ENCODE measurements around the gene HAUS7. TPM values are rescaled to one million over a fixed set of nuclear protein-coding genes. Genes with fewer than 3 reads are reported as not detected.

HAUS7 gene
- total RNA-seq, 1 donor from 2014 or later = 31.3 TPM

GRCh38 chrX:153433161-153433680 lies 37.2 kb downstream of the HAUS7 start:
- H3K27me3 Mint-ChIP-seq (ENCODE audit: low read depth) = peaks cover 4% of the 10 kb centered on the region
- no peak overlapping the region for H3K27ac Mint-ChIP-seq (ENCODE audit: unreplicated experiment)
- no peaks in the 10 kb centered on the region for H3K4me1 Mint-ChIP-seq (ENCODE audit: low read depth)
- no peaks in the 10 kb centered on the region for H3K36me3 Mint-ChIP-seq (ENCODE audit: low read depth)
- no peak for DNase-seq (ENCODE audit: low spot score)
- H3K9me3 Mint-ChIP-seq (ENCODE audit: low read depth) = peaks cover 15% of the 10 kb centered on the region
- no peak for TF ChIP-seq CTCF (IDR thresholded peaks at IDR 0.05)
- H3K4me3 Mint-ChIP-seq (ENCODE audit: unreplicated experiment) = no peak overlapping the region

- Mint-ChIP-seq H3K4me1 (ENCODE audit: low read depth) (no peaks in the 10 kb centered on the region), H3K27me3 (ENCODE audit: low read depth) (peaks cover 2% of the 10 kb centered on the region), H3K36me3 (ENCODE audit: low read depth) (no peaks in the 10 kb centered on the region), H3K9me3 (ENCODE audit: low read depth) (peaks cover 29% of the 10 kb centered on the region), H3K27ac (ENCODE audit: unreplicated experiment) (no peak overlapping the region), H3K4me3 (ENCODE audit: unreplicated experiment) (no peak overlapping the region)
- no peak for TF ChIP-seq CTCF (IDR thresholded peaks at IDR 0.05)
- no peak for DNase-seq (ENCODE audit: low spot score)
Observed at GRCh38 chrX:153430796-153431195, 39.6 kb downstream of the HAUS7 start.

GRCh38 chrX:153426204-153426603 lies 44.2 kb downstream of the HAUS7 start:
- no peak for DNase-seq (ENCODE audit: low spot score)
- H3K27ac Mint-ChIP-seq (ENCODE audit: unreplicated experiment) = no peak overlapping the region
- no peak overlapping the region for H3K4me3 Mint-ChIP-seq (ENCODE audit: unreplicated experiment)
- H3K27me3 Mint-ChIP-seq (ENCODE audit: low read depth) = peaks cover 2% of the 10 kb centered on the region
- H3K36me3 Mint-ChIP-seq (ENCODE audit: low read depth) = peaks cover 2% of the 10 kb centered on the region
- no peaks in the 10 kb centered on the region for H3K4me1 Mint-ChIP-seq (ENCODE audit: low read depth)
- TF ChIP-seq CTCF (IDR thresholded peaks at IDR 0.05) = no peak
- H3K9me3 Mint-ChIP-seq (ENCODE audit: low read depth) = peaks cover 28% of the 10 kb centered on the region

- Mint-ChIP-seq H3K27ac (ENCODE audit: unreplicated experiment) (no peak overlapping the region), H3K9me3 (ENCODE audit: low read depth) (peaks cover 17% of the 10 kb centered on the region), H3K4me1 (ENCODE audit: low read depth) (no peaks in the 10 kb centered on the region), H3K36me3 (ENCODE audit: low read depth) (peaks cover 3% of the 10 kb centered on the region), H3K27me3 (ENCODE audit: low read depth) (no peaks in the 10 kb centered on the region), H3K4me3 (ENCODE audit: unreplicated experiment) (no peak overlapping the region)
- no peak for TF ChIP-seq CTCF (IDR thresholded peaks at IDR 0.05)
- DNase-seq (ENCODE audit: low spot score) = no peak
Observed at GRCh38 chrX:153423652-153424051, 46.7 kb downstream of the HAUS7 start.

- no peak for TF ChIP-seq CTCF (IDR thresholded peaks at IDR 0.05)
- DNase-seq (ENCODE audit: low spot score) = no peak
- Mint-ChIP-seq H3K27ac (ENCODE audit: unreplicated experiment) (no peak overlapping the region), H3K27me3 (ENCODE audit: low read depth) (peaks cover under 1% of the 10 kb centered on the region), H3K4me1 (ENCODE audit: low read depth) (no peaks in the 10 kb centered on the region), H3K9me3 (ENCODE audit: low read depth) (peaks cover 6% of the 10 kb centered on the region), H3K4me3 (ENCODE audit: unreplicated experiment) (no peak overlapping the region), H3K36me3 (ENCODE audit: low read depth) (peaks cover 3% of the 10 kb centered on the region)
Observed at GRCh38 chrX:153421856-153422255, 48.5 kb downstream of the HAUS7 start.
